ENCODE data around the gene WDR20. TPM values are rescaled to one million over a fixed set of nuclear protein-coding genes. Genes with fewer than 3 reads are reported as not detected.

Gene WDR20
- total RNA-seq, 1 donor from 2014 or later, result 29.6 TPM

DNA sequence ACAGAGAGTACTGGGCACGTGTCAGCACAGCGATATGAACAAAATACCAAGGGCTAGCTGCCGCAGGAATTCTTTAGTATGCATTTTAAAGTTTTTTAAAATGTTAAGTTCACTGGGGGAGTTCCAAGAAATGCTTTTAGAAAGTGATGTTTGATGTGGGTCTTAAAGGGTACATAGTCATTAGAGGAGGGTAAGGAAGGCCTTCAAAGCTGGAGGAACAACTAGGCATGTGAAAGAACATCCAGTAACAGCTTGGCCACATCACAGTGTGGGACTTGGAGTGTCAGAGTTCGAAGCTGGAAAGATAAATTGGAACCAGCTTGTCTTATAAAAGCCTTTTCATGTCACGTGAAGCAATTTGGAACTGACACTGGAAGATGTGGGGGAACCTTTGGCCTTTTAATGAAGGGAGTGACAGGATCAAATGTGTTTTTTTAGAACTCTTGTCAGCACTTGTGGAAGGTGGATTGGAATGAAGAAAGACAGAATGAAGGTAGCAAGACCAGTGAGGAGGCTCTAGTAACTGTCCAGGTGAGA, 57.7 kb downstream of the WDR20 start:
- no peak for DNase-seq

DNA sequence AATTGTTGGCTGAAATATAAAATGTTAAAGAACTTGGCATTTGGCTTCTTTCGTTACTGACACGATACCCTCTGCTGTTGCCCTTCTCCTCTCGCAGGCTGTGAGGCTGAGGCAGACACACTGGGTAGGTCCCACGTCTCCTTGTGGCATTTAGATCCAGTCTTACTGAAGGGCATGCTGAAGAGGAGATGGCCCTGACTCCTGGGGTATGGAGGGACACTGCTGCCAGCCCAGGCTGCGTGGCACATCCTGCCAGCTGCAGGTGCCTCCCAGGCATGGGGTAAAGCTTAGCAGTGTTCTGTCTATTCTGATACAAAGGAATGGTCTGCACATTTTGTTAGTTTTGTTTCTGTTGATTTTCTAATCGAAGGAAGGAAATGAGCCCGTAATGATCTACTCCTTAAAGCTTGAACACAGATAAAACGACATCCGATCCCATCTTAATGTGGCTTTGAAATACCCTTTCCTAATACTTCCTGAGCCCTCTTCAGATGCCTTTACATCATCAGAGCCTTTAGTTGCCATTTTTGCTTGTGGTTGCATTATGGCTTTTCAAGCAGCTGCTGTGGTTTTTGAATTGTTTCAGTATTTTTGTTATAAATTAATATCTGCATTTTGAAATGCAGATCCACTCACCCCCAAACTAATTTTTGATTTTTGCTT, 61.1 kb downstream of the WDR20 start:
- no peak for DNase-seq

DNA sequence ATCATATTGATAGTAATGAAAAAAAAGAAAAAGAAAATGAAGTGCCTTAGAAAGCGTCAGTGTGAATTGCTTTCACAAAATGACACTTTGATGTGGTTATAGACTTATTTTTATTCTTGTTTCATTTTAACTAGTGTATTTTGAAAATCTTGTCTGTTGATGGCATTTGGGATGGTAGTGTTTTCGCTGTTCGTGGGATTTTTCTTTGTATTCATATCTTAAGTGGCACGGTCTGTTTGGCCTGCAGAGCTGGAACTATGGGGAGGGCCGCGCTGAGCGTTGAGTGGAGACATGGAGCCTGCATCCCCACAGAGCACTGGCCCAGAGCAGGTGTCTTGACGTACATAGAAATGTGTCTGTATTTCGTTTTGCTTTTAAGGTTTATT, 61.6 kb downstream of the WDR20 start:
- DNase-seq, result no peak

DNA sequence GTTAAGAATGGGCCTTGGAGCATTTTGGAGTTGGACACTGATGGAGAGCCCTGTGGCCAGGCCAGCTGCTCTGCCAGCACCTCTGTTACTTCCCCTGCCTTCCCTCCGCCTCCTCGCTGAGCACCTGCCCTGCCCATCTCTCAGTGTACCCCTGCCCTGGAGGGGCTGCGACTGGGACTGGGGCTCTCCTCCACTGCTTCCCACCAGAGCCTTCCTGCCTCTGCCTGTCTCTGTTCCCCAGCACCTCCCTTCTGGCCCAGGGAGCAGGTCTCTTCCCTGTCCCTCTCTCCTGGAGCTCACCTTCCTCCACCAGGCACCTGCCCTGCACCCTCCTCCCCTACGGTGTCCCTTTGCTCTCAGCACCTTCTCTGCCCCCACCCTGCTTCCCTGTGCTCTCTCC, 62.1 kb downstream of the WDR20 start:
- no peak for DNase-seq

DNA sequence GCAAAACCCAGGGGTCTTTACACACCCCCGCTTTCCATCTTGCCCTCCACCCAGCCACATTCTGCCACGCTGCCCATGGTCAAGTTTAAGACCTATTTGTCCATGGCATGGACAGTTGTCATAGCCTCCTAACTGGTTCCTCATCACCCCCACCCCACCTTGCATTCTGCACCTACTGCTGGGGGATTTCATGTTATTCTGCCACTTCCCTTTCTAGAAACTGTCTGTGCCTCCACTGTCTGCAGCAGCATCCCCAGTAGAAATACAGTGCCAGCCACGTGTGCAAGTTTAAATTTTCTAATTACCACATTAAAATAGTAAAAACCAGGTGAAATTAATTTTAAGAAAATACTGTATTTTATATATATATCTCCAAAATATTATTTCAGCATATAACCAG, 63.2 kb downstream of the WDR20 start:
- no peak for DNase-seq

DNA sequence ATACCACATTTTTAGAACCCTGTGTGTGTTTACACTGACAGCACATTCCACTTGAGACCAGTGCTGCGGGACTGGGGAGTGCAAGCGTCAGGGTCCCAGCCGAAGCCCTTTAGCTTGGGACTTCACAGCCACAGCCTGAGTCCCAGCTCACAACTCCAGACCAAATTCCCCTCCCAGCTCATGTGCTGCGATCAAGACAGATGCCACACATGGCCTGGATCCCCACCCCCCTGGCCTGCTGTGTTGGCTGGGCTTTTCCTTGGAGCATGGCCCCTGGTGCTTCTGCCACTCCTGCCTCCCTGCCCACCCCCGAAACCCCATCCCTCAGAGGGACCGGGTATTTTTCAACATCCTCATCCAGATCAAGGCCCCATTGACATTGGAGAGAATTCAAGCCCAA, 63.7 kb downstream of the WDR20 start:
- DNase-seq, result no peak

DNA sequence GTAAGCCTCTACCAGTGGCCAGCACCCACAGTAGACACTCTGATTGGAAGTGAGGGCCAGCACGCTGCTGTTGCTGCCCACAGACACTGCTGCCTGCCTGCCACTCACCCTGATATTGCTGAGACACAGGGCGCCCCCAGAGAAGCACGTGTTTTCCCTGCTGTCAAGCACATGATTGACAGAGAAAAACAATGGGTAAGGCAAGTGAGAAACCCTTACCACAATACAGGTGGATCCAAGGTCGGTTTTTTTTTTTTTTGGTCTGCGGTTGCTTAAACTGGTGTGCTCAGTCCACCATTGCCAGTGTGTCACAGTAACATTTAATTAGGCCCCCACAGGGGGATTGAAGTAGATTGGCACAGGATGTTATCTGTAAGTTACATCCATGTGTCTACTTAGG, 65.9 kb downstream of the WDR20 start:
- no peak for DNase-seq

DNA sequence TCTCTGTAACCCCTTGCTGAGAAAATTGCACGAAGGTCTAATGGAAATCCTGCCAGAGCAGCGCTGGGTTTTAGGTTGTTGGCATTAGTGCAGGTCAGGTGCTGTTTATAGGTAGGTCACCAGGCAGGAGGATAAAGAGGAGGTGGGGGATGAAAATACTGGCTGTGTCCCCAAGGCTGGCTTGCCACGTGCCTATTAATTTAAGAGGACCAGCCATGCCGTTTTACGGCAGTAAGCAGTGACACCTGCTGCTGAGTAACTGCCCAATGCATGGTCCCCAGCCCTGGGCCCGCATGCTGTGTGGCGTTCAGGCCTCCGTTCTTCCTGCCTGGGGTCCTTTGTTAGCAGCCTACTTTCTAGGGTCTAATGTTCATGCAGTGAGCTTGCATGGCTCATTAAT, 67.2 kb downstream of the WDR20 start:
- DNase-seq, result no peak

DNA sequence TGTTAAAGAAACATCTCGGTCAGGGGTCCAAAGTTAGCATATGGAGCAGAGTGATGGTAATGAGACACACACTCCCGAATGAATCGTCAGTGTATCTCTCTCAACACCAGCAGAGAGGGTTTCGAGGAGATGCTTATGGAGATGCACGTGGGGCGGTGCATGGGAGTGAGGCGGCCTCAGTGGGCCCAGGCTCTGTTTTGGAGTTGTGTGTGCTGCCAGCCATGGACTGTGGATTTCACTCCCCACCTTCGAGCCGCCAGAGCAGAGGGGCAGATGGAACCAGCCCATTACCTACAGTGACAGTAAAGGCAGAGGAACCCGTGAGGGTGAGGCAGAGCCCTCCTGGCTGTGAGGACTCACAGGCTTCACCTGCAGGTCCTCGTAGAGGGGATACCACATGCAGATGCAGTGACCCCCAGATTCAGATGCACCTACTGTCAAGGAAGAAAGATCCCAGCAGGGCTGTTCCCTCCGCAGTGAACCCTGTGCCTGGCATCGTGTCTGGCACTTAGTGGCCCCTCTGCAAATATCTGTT, 68.2 kb downstream of the WDR20 start:
- no peak for DNase-seq

DNA sequence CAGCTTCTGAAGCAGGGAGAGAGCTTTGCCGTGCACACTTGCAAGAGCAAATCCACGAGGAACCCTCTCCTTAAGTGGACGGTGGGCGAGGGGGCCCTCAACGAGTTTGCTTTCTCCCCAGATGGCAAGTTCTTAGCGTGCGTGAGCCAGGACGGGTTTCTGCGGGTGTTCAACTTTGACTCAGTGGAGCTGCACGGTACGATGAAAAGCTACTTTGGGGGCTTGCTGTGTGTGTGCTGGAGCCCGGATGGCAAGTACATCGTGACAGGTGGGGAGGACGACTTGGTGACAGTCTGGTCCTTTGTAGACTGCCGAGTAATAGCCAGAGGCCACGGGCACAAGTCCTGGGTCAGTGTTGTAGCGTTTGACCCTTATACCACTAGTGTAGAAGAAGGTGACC, 69.0 kb downstream of the WDR20 start:
- DNase-seq, result no peak

DNA sequence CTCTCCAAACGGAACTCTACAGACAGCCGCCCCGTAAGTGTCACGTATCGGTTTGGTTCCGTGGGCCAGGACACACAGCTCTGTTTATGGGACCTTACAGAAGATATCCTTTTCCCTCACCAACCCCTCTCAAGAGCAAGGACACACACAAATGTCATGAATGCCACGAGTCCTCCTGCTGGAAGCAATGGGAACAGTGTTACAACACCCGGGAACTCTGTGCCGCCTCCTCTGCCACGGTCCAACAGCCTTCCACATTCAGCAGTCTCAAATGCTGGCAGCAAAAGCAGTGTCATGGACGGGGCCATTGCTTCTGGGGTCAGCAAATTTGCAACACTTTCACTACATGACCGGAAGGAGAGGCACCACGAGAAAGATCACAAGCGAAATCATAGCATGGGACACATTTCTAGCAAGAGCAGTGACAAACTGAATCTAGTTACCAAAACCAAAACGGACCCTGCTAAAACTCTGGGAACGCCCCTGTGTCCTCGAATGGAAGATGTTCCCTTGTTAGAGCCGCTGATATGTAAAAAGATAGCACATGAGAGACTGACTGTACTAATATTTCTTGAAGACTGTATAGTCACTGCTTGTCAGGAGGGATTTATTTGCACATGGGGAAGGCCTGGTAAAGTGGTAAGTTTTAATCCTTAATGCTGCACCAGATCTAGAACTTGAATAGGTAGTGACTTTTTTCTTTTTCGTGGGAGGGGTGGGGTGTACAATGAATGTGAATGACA, 69.7 kb downstream of the WDR20 start:
- no peak for DNase-seq

DNA sequence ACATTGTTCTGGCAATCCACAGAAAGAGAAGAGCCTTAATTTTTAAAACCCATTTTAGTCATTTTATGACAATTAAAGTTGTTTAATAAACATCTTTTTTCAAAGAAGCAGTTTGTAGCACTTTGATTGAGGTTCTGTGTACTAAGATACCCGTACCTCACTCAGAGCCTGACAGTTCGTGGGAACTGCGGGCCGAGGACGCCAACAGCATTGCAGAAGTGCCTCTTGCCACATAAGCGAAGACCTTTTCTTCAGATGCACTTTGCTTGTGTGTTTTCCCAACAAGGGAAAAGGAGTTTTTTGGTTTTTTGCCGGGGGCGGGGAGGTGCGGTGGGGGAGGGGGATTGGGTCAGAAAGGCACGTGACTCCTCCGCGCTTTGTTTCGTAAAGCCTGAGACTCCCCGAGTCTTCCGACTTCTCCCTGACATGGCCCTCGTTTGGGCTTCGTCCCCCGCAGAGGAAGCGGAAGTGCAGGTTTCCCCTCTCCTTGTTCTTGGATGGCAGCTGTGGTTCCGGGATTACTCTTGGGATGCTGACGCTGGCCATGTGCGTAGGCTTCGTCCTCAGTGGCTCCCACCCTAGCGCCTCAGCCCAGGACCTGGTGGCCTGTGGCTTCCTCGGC, 70.8 kb downstream of the WDR20 start:
- no peak for DNase-seq

DNA sequence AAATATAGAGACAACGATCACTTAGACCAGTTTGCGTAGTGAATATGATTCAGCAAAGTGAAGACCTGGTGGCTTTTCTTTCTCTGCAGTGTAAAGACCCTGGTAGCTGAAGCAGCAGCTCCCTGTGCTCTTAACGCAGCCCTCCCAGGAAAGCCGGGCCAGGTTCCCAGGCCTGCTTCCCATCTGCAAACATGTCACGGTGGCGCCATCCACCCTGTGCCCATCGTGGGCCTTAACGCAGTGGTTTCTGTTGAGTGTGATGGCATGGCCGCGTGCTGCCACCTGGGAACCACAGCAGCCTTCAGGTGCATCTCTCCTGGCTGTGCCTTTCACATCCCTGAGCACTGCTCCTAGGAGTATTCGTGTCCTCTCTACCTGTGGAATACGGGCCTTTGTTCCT, 71.5 kb downstream of the WDR20 start:
- DNase-seq, result no peak

DNA sequence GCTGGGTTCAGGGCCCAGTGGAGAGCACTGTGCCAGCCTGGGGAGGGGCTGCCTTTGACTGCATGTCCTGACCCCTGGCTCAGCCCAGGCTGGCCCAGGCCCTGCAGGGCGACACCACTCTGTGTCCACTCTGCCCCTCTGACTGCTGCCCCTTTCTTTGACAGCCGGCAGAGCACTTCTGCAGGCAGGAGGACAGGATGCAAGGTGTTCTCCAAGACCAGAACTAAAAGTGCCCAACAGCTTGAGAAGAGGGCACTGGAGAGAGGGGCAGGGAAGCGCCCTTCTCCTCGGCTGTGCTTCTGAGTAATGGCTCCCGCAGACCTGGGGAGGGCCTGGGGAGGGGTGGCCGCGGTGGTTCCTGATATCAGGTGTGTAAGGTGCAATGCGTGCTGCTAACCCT, 72.7 kb downstream of the WDR20 start:
- DNase-seq, result no peak

DNA sequence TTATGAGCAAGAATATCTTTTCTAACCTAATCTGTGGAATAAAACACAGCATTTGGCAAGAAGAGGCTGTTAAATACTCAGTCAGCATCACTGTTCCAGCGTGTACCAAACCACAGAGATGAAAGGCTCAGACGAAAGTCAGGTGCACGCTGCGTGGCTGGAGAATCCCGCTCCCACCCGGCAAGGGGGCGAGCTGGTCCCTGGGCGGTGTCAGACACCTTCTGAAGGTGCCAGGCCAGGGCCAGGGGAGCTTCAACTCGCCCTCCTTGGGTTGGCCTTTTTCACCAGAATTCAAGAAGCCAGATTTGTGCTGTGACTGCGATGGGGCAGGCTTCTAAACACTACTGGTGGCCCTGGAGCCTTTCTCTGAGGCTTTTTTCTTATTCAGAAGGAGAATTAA, 73.1 kb downstream of the WDR20 start:
- no peak for DNase-seq

DNA sequence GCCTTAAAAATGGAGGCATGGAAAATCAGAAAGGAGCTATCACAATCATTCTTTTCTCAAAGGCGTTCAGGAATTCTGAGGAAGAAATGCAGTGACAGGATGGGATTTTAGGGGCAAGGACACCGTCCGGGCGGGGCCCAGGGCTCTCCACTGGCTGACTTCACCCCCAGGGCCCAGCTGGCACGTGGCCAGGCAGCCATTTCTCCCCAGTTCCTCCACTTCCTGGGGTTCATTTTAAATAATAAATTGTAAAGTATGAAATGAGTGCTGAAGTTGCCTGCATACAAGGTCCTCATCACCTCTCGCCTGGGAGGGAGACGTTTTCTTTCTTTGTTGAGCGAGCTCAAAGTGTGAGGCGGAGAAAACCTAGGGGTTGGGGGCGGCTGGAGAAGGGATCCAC, 73.8 kb downstream of the WDR20 start:
- DNase-seq, result no peak

DNA sequence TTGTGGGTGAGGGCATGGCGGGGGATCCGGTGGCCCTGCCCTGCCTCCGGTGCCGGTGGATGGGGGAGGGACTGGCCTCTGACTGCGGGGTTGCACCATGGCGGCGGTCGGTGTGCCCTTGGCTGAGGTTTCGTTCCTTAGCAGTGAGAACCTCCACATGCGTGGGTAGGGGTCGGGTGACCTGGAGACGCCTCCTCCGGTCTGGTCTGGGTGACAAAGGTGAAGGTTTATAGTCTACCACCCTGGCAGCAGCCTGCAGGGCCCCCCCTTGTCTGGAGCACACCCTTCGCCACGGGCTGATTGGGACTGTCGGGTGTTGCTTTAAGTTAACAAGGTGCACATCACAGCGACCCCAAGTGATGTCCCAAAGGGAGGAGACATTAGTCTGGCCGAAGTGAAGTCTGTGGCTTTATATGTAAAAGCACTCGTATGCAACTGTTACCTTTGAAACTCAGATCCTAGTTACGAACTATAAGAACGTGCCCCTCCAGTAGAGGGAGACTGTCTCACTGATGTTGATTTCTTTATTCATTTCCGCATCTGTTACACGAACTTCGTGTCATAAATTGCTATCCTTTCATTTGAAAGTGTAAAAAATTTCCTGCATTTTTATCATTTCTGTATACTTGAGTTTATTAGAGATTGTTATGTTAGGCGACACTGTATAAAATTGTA, 74.4 kb downstream of the WDR20 start:
- no peak for DNase-seq

DNA sequence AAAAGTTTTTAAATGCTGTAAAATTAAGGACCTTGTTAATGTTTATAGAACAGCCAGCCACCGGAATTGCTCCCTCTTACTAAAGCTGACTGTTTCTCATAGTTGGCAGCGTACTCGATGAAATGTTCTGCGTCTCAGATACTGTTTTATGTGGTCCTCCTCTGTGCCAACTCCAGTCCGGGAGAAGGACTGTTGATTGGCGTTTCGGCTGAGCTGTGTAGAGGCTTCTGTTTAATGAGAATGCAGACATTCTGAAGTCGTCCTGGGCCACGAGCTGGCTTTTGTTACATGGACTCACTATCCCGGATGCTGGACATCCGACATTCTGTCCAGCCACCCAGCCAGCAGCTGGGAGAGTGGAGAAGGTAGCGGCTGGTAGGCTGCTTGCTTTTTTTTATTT, 75.4 kb downstream of the WDR20 start:
- peak; percentile 47 for DNase-seq

DNA sequence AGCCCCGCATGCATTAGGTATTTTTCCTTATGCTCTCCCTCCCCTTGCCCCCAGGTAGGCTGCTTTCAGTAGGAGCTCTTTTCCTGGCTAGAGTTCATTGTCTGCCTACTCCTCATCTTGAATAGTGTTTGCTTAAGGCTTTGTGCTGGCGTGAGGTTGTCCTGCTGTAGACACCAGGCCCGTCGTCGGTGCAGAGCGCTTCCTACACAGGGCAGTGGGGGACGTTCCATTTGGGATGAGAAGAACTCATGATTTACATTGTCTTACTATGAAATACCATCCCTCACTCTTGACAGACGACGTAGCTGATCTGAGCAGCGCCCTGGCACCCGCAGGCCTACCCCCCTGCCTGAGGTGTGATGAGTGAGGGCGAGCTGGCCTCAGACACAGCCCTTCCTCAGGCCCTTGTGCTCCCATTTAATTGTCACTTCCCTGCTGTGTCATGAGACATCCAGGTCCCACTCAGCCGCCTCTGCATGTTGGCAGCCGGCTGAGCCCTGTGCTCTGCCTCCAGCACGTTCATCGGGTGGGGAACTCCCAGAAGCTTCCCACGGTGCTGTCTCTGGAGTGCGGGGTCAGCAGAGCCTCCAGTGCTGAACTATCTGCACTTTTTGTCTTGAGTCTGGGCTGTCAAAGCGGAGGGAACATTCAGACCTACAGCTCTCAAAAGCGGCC, 76.0 kb downstream of the WDR20 start:
- no peak for DNase-seq

DNA sequence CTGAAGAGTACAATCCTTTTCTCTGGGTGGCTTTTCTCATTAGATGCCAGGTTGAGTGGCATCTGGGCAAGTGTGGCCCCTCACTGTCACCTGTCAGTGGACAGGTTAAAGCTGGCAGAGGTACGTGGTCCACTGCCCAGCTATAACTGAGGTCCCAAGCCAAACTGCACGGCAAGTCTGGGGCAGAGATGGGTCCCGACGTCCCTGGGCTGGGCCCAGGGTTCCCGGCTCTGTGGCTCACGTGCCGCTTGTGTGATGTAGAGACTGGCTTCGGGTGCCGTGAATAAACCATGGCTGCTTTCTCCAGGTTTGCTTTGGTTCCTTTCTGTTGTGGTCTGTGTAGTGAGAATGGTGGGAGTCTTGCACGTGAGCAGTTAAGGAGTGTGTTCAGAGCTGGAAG, 77.7 kb downstream of the WDR20 start:
- DNase-seq, result no peak

DNA sequence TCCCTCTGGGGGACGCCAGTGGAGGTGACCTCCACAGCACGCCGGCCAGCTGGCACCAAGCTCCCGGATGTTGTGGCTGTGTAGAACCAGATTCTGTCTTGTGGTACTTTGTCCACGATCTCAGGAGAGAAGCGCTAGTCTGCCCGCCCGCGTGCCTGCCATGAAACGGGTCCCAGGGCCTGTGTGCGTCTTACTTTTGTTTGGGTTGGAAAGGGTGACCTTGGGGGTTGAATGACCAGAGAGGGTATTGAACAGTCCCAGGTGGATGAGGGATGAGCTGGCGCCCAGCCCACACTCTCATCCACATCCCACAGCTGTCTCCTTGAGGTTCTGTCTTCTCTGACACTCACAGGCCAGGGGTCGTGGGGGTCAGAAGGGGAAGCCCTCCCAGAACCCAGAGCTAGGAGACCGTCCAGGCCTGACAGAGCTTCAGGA, 78.3 kb downstream of the WDR20 start:
- DNase-seq, result no peak

DNA sequence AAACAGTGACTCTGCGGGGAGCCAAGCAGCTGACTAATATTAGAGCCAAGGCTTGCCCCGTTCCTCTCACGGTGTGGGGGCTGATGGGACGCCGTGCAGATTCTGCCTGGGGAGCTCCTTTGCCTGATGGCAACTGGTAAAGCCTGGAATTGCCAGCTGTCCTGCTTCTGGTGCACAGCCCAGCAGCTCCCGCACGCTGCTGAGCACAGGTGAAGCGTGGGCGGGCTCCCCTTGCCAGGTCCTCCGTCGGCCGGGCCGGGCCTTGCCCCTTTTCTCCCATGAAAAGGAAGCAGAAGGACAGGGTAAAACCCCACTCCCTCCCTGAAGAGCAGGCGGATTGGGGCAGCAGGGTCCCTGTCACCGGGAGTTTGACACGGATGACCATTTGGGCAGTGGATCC, 79.0 kb downstream of the WDR20 start:
- DNase-seq, result peak; percentile 60

All from tongue (tissue), 2 donors.